ENCODE measurements around the gene SCFD2.
"Not testable (repeated sequence)": the region's sequence is repeated elsewhere in the genome, so short reads cannot be mapped to it uniquely, and the experiment has no call there.

Gene SCFD2

GRCh38 chr4:52860361-52860760, 505.5 kb downstream of the SCFD2 start:
- no peak for DNase-seq (ENCODE audit: low read depth in 2 of 2)

- DNase-seq (ENCODE audit: low read depth in 2 of 2), result no peak
These were observed 509.1 kb downstream of the SCFD2 start for GRCh38 chr4:52856801-52857200.

- DNase-seq (ENCODE audit: low read depth in 2 of 2), result no peak
These were observed 512.5 kb downstream of the SCFD2 start for GRCh38 chr4:52853351-52853750.

GRCh38 chr4:52852711-52853110, 513.1 kb downstream of the SCFD2 start:
- no peak for DNase-seq (ENCODE audit: low read depth in 2 of 2)

GRCh38 chr4:52852041-52852440, 513.8 kb downstream of the SCFD2 start:
- DNase-seq (ENCODE audit: low read depth in 2 of 2), result no peak

GRCh38 chr4:52850406-52851124, 515.3 kb downstream of the SCFD2 start:
- no peak for DNase-seq (ENCODE audit: low read depth in 2 of 2)

- DNase-seq (ENCODE audit: low read depth in 2 of 2), result no peak
These were observed 517.6 kb downstream of the SCFD2 start for GRCh38 chr4:52848254-52848653.

GRCh38 chr4:52846502-52846901, 519.4 kb downstream of the SCFD2 start:
- DNase-seq (ENCODE audit: low read depth in 2 of 2), result no peak

GRCh38 chr4:52844596-52844995, 521.3 kb downstream of the SCFD2 start:
- DNase-seq (ENCODE audit: low read depth in 2 of 2), result no peak

- DNase-seq (ENCODE audit: low read depth in 2 of 2), result no peak
These were observed 521.9 kb downstream of the SCFD2 start for GRCh38 chr4:52843958-52844357.

GRCh38 chr4:52843351-52843750, 522.5 kb downstream of the SCFD2 start:
- no peak for DNase-seq (ENCODE audit: low read depth in 2 of 2)

GRCh38 chr4:52842792-52843191, 523.1 kb downstream of the SCFD2 start:
- no peak for DNase-seq (ENCODE audit: low read depth in 2 of 2)

- DNase-seq (ENCODE audit: low read depth in 2 of 2), result no peak
These were observed 524.0 kb downstream of the SCFD2 start for GRCh38 chr4:52841682-52842456.

- no peak for DNase-seq (ENCODE audit: low read depth in 2 of 2)
These were observed 525.1 kb downstream of the SCFD2 start for GRCh38 chr4:52840531-52841370.

GRCh38 chr4:52838729-52839586, 526.9 kb downstream of the SCFD2 start:
- DNase-seq (ENCODE audit: low read depth in 2 of 2), result no peak

- DNase-seq (ENCODE audit: low read depth in 2 of 2), result no peak
These were observed 527.9 kb downstream of the SCFD2 start for GRCh38 chr4:52837716-52838558.

- no peak for DNase-seq (ENCODE audit: low read depth in 2 of 2)
These were observed 529.2 kb downstream of the SCFD2 start for GRCh38 chr4:52836678-52837077.

GRCh38 chr4:52836120-52836519, 529.7 kb downstream of the SCFD2 start:
- no peak for DNase-seq (ENCODE audit: low read depth in 2 of 2)

- not testable (repeated sequence) for DNase-seq (ENCODE audit: low read depth in 2 of 2)
These were observed 531.0 kb downstream of the SCFD2 start for GRCh38 chr4:52834641-52835456.

Data from stimulated activated CD8-positive, alpha-beta memory T cell treated with anti-CD3 and anti-CD28 coated beads, Interleukin-2, amount 100 ng/mL, for 1 hour (primary cell).